ENCODE data around the gene LMBR1.
"Not testable (repeated sequence)": the region's sequence is repeated elsewhere in the genome, so short reads cannot be mapped to it uniquely, and the experiment has no call there.

The LMBR1 gene

GRCh38 chr7:156639426-156640256 lies 253.3 kb downstream of the LMBR1 start:
- peaks cover 9% of the 10 kb centered on the region for H3K4me1 Mint-ChIP-seq
- H3K36me3 Mint-ChIP-seq, result peaks cover 4% of the 10 kb centered on the region
- H3K27me3 Mint-ChIP-seq, result peaks cover 43% of the 10 kb centered on the region
- peak overlapping the region; percentile 68 for H3K27ac Mint-ChIP-seq
- peak overlapping the region; percentile 85 for H3K4me3 Mint-ChIP-seq
- H3K9me3 Mint-ChIP-seq, result peaks cover 5% of the 10 kb centered on the region

GRCh38 chr7:156638443-156639077 lies 254.4 kb downstream of the LMBR1 start:
- Mint-ChIP-seq H3K9me3 (peaks cover 5% of the 10 kb centered on the region), H3K4me3 (peak overlapping the region; percentile 33), H3K4me1 (peaks cover 9% of the 10 kb centered on the region), H3K36me3 (peaks cover 4% of the 10 kb centered on the region), H3K27me3 (peaks cover 42% of the 10 kb centered on the region), H3K27ac (no peak overlapping the region)

GRCh38 chr7:156637093-156637492 lies 255.9 kb downstream of the LMBR1 start:
- H3K9me3 Mint-ChIP-seq, H3K27ac Mint-ChIP-seq, H3K4me3 Mint-ChIP-seq, H3K4me1 Mint-ChIP-seq, H3K36me3 Mint-ChIP-seq: not testable (repeated sequence)
- peaks cover 32% of the 10 kb centered on the region for H3K27me3 Mint-ChIP-seq

- Mint-ChIP-seq H3K4me3 (no peak overlapping the region), H3K4me1 (peaks cover 9% of the 10 kb centered on the region), H3K9me3 (peaks cover 5% of the 10 kb centered on the region), H3K27me3 (peaks cover 23% of the 10 kb centered on the region), H3K36me3 (peaks cover 4% of the 10 kb centered on the region), H3K27ac (no peak overlapping the region)
These were observed 257.2 kb downstream of the LMBR1 start for GRCh38 chr7:156635529-156636385.

GRCh38 chr7:156634117-156634516 lies 258.9 kb downstream of the LMBR1 start:
- H3K27ac Mint-ChIP-seq, result no peak overlapping the region
- peaks cover 2% of the 10 kb centered on the region for H3K9me3 Mint-ChIP-seq
- peaks cover under 1% of the 10 kb centered on the region for H3K4me1 Mint-ChIP-seq
- no peak overlapping the region for H3K4me3 Mint-ChIP-seq
- no peaks in the 10 kb centered on the region for H3K36me3 Mint-ChIP-seq
- peaks cover 19% of the 10 kb centered on the region for H3K27me3 Mint-ChIP-seq

GRCh38 chr7:156629873-156630272 lies 263.1 kb downstream of the LMBR1 start:
- H3K27ac Mint-ChIP-seq, result no peak overlapping the region

GRCh38 chr7:156628562-156628961 lies 264.4 kb downstream of the LMBR1 start:
- no peaks in the 10 kb centered on the region for H3K36me3 Mint-ChIP-seq
- peaks cover 3% of the 10 kb centered on the region for H3K27me3 Mint-ChIP-seq
- H3K27ac Mint-ChIP-seq, result no peak overlapping the region
- H3K4me3 Mint-ChIP-seq, result no peak overlapping the region
- no peaks in the 10 kb centered on the region for H3K4me1 Mint-ChIP-seq
- H3K9me3 Mint-ChIP-seq, result peaks cover 9% of the 10 kb centered on the region

More at GRCh38 chr7:156629873-156630272, 263.1 kb downstream of the LMBR1 start:
- Mint-ChIP-seq H3K9me3 (peaks cover 9% of the 10 kb centered on the region), H3K4me1 (no peaks in the 10 kb centered on the region), H3K4me3 (no peak overlapping the region), H3K27me3 (peaks cover 6% of the 10 kb centered on the region), H3K36me3 (no peaks in the 10 kb centered on the region)

Data from activated naive CD4-positive, alpha-beta T cell treated with anti-CD3 and anti-CD28 coated beads, Interleukin-2, amount 50 U/mL, for 24 hours (primary cell).